GM12878 (cell line): ENCODE data around the gene HSD17B4. TPM values are rescaled to one million over a fixed set of nuclear protein-coding genes. Genes with fewer than 3 reads are reported as not detected.

Source experiments
- ATAC-seq: fragments of 200-7000 bp; cut with Tn5 transposase; 3 replicates; pipeline ENCODE4 v1.9.1; 2020; ENCODE audit warnings: mild to moderate bottlenecking, moderate library complexity
- BruUV-seq: library from RNA; stranded (reverse); fragments of 400-500 nt; replicated peaks from 2 replicates; lab custom pipeline; 2021; lab: Mats Ljungman, UMichigan
- CTCF ChIA-PET: fragments of 300-600 bp; sonication (Branson Sonifier 250); formaldehyde crosslinking; extraction: SDS; loops from one replicate; lab custom pipeline; 2021; ENCODE audit warnings: inconsistent platforms; lab: Yijun Ruan, JAX
- POLR2A ChIA-PET: fragments of 350-600 bp; formaldehyde crosslinking; extraction: SDS; loops from one replicate; lab custom pipeline; 2021; ENCODE audit warnings: inconsistent platforms; lab: Charles Lee
- RAD21 ChIA-PET: fragments of 300-600 bp; sonication (Branson Sonifier 250); formaldehyde crosslinking; loops from one replicate; lab custom pipeline; 2023; ENCODE audit warnings: antibody characterized with exemption; ENCODE audit not compliant: unreplicated experiment; lab: Charles Lee
- SMC1A ChIA-PET: fragments of 300-600 bp; sonication (Branson Sonifier 250); formaldehyde crosslinking; loops from one replicate; lab custom pipeline; 2023; ENCODE audit not compliant: unreplicated experiment, uncharacterized antibody; lab: Charles Lee
- DNase-seq: peaks from one replicate; pipeline ENCODE4 v3.0.0-alpha.2; 2011; ENCODE audit warnings: low read depth, low spot score
- FAIRE-seq: peaks from 3 replicates; lab custom pipeline; 2011; peaks lifted over from hg19 to GRCh38; lab: Jason Lieb, UNC
- H2AFZ ChIP-seq: 2 replicates; pipeline ENCODE4 v1.6.0; 2011; ENCODE audit warnings: low read depth, low read length, control low read depth; ENCODE audit not compliant: control insufficient read depth
- H3K27ac ChIP-seq: 2 replicates; pipeline ENCODE4 v1.5.1; 2011; ENCODE audit warnings: control low read depth; ENCODE audit not compliant: control insufficient read depth, insufficient read depth
- H3K27me3 ChIP-seq, 2 experiments: replicated peaks in 1 of 2; 2 replicates each; pipeline versions ENCODE4 v1.6.0 to v1.6.1; 2011; ENCODE audit warnings: low read length in 1 of 2; ENCODE audit not compliant: control insufficient read depth in 2 of 2, insufficient read depth in 2 of 2
- H3K36me3 ChIP-seq, 2 experiments: 2 replicates each; pipeline ENCODE4 v1.5.1; 2011; ENCODE audit warnings: low read length in 1 of 2; ENCODE audit not compliant: control insufficient read depth in 2 of 2, insufficient read depth in 2 of 2
- H3K4me1 ChIP-seq: 2 replicates; pipeline ENCODE4 v1.6.1; 2011; ENCODE audit warnings: mild to moderate bottlenecking, low read length, moderate library complexity, mixed read lengths; ENCODE audit not compliant: control insufficient read depth, insufficient read depth
- H3K4me2 ChIP-seq: 2 replicates; pipeline ENCODE4 v1.6.0; 2011; ENCODE audit warnings: control low read depth; ENCODE audit not compliant: control insufficient read depth, insufficient read depth
- H3K4me3 ChIP-seq: fragments of 200-600 bp; sonication (generic); 2 replicates; pipeline ENCODE4 v1.5.1; 2016
- H3K79me2 ChIP-seq: 2 replicates; pipeline ENCODE4 v1.6.0; 2011; ENCODE audit warnings: low read length; ENCODE audit not compliant: control insufficient read depth, insufficient read depth
- H3K9ac ChIP-seq: 2 replicates; pipeline ENCODE4 v1.8.0; 2011; ENCODE audit warnings: low read length, control low read depth, mixed read lengths; ENCODE audit not compliant: control insufficient read depth, insufficient read depth
- H3K9me3 ChIP-seq: replicated peaks from 3 replicates; pipeline ENCODE4 v1.5.1; 2011; ENCODE audit warnings: mild to moderate bottlenecking, low read length; ENCODE audit not compliant: control insufficient read depth, insufficient read depth
- H4K20me1 ChIP-seq: 2 replicates; pipeline ENCODE4 v1.6.0; 2011; ENCODE audit not compliant: control insufficient read depth, insufficient read depth
- E2F4 ChIP-seq: IDR thresholded peaks from 2 replicates; pipeline ENCODE4 v1.6.1; 2012; ENCODE audit warnings: low read depth, low read length, improper control_type of control experiment
- EP300 ChIP-seq, 2 experiments: fragments of 150-350 bp in 1 of 2; IDR thresholded peaks; 2 replicates each; pipeline ENCODE4 v1.6.1; 2011 to 2012; ENCODE audit warnings: low read depth in 2 of 2, low read length in 2 of 2, borderline replicate concordance in 1 of 2, improper control_type of control experiment in 1 of 2, inconsistent platforms in 1 of 2; ENCODE audit not compliant: control insufficient read depth in 1 of 2
- NR2F1 ChIP-seq: fragments of 450-650 bp; conservative IDR thresholded peaks from 2 replicates; pipeline ENCODE4 v1.6.1; 2017; ENCODE audit warnings: mild to moderate bottlenecking
- POU2F2 ChIP-seq: IDR thresholded peaks from 3 replicates; pipeline ENCODE4 v1.6.1; 2011; ENCODE audit warnings: low read depth, mild to moderate bottlenecking, low read length, borderline replicate concordance
- RAD21 ChIP-seq: IDR thresholded peaks from 2 replicates; pipeline ENCODE4 v1.6.1; 2011; ENCODE audit warnings: mild to moderate bottlenecking, low read depth, low read length, moderate library complexity; ENCODE audit not compliant: insufficient read depth
- SMAD5 ChIP-seq: IDR thresholded peaks from 2 replicates; pipeline ENCODE4 v1.6.1; 2016; ENCODE audit warnings: antibody characterized with exemption, low read depth
- SMC3 ChIP-seq: IDR thresholded peaks from 2 replicates; pipeline ENCODE4 v1.6.1; 2011; ENCODE audit warnings: low read length, improper control_type of control experiment, borderline replicate concordance
- TAF1 ChIP-seq: IDR thresholded peaks from 2 replicates; pipeline ENCODE4 v1.6.1; 2011; ENCODE audit warnings: mild to moderate bottlenecking, low read depth, low read length, borderline replicate concordance
- ZNF274 ChIP-seq: IDR thresholded peaks from one replicate; pipeline ENCODE4 v1.8.0; 2011; ENCODE audit not compliant: insufficient read length, insufficient read depth
- WGBS: methylation state at CpG from one replicate; pipeline ENCODE4 v1.1.6; 2016; ENCODE audit warnings: low lambda C conversion rate; ENCODE audit not compliant: insufficient replicate concordance, insufficient coverage; ENCODE audit errors: missing lambda C conversion rate; 5-methylcytosine and 5-hydroxymethylcytosine counted together
- in situ Hi-C: fragments of 300-500 bp; cut with MboI; formaldehyde crosslinking; loops from 9 replicates; pipeline ENCODE4 v1.14.3; 2018; ENCODE audit warnings: mixed read lengths
- intact Hi-C: fragments of 100-400 bp; cut with micrococcal nuclease; formaldehyde crosslinking; loops from one replicate; pipeline ENCODE4 v1.14.2; 2022; ENCODE audit not compliant: unreplicated experiment
- polyA plus RNA-seq, 11 experiments: library from polyadenylated mRNA; depleted of rRNA in 4 of 11; unstranded in 6 of 11; stranded (reverse) in 5 of 11; fragments of >200 nt; fragmentation: Nextera tagmentation in 4 of 11; fragmentation: Illumina TruSeq in 1 of 11; extraction: Ambion mirVana in 4 of 11; extraction: Trizol in 1 of 11; gene quantifications; 1 replicate in 1 of 11; 2 replicates in 10 of 11; pipeline versions ENCODE4 v1.2.1 to v1.2.3, GENCODE V29; 2011 to 2016; ENCODE audit warnings: inconsistent platforms in 2 of 11, missing spikeins in 2 of 11, low read depth in 1 of 11
- total RNA-seq, 4 experiments: library from RNA; depleted of rRNA in 3 of 4; stranded (reverse); fragments of >200 nt in 3 of 4; fragmentation: Illumina TruSeq in 1 of 4; extraction: Trizol in 1 of 4; gene quantifications; 2 replicates each; pipeline versions ENCODE4 v1.2.1 to v1.2.3, GENCODE V29; 2013 to 2021
- TF ChIP-seq, protein P1 (sequence below): fragments of 450-650 bp; IDR thresholded peaks from 2 replicates; pipeline ENCODE4 v1.6.1; 2016; ENCODE audit warnings: mild to moderate bottlenecking
- TF ChIP-seq, protein P2 (sequence below), 3 experiments: IDR thresholded peaks in 2 of 3; conservative IDR thresholded peaks in 1 of 3; 2 replicates each; pipeline ENCODE4 v1.5.1; 2011; ENCODE audit warnings: low read depth in 3 of 3, low read length in 3 of 3, mild to moderate bottlenecking in 3 of 3, control low read depth in 2 of 3, moderate library complexity in 2 of 3, inconsistent platforms in 1 of 3, mixed read lengths in 1 of 3; ENCODE audit not compliant: control insufficient read depth in 2 of 3, insufficient read depth in 1 of 3; ENCODE audit errors: extremely low read depth in 1 of 3
- TF ChIP-seq, protein P3 (sequence below): fragments of 450-650 bp; IDR thresholded peaks from 2 replicates; pipeline ENCODE4 v1.6.1; 2017; ENCODE audit warnings: low read depth, mild to moderate bottlenecking, moderate library complexity

The HSD17B4 gene
- total and polyA plus RNA-seq, 10 of the 15 experiments (the other 5 are each of a cell fraction or from before 2014, with no cell fraction given) = 38.6 to 125 (median 93.0) TPM

DNA sequence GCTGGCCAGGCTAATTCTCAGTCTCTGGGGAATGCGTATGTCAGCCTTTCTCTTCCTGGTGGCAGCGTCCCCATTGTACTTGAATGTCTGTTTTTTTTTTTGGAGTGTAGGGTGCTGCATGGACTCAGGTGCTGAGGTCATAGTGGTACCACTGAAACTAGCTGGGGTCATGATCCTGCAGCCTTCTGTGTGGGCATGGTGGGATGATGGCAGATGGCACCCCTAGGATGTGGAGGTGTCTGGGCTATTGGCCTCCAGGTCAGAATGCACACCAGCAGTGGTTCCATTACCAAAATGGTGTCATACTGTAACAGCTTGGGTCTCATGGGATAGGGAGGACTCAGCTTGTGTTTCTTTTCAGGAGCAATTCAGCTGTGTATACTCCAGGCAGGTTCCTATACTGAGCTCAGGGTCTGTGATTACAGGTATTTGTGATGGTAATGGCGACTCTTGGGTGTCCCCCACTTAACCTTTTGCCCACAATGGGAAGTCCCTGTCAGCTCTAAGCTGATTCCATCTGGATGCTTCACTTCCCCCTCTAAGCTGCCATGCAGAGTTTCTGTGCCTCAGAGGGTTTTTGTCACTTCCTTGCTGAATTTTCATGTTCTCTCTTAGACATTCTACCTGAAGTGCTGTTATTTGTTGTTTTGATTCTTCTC is 17.9 kb downstream of the HSD17B4 start (continued):
- TF ChIP-seq E2F4 (no peak), EP300 (IDR thresholded peaks at IDR 0.05; ENCODE audit: borderline replicate concordance in 1 of 2, control insufficient read depth in 1 of 2, low read depth in 2 of 2, low read length in 2 of 2) (no peak), TAF1 (no peak), NR2F1 (peak; percentile 80), SMAD5 (no peak)
- TF ChIP-seq, protein P1, sequence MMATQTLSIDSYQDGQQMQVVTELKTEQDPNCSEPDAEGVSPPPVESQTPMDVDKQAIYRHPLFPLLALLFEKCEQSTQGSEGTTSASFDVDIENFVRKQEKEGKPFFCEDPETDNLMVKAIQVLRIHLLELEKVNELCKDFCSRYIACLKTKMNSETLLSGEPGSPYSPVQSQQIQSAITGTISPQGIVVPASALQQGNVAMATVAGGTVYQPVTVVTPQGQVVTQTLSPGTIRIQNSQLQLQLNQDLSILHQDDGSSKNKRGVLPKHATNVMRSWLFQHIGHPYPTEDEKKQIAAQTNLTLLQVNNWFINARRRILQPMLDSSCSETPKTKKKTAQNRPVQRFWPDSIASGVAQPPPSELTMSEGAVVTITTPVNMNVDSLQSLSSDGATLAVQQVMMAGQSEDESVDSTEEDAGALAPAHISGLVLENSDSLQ = no peak

DNA sequence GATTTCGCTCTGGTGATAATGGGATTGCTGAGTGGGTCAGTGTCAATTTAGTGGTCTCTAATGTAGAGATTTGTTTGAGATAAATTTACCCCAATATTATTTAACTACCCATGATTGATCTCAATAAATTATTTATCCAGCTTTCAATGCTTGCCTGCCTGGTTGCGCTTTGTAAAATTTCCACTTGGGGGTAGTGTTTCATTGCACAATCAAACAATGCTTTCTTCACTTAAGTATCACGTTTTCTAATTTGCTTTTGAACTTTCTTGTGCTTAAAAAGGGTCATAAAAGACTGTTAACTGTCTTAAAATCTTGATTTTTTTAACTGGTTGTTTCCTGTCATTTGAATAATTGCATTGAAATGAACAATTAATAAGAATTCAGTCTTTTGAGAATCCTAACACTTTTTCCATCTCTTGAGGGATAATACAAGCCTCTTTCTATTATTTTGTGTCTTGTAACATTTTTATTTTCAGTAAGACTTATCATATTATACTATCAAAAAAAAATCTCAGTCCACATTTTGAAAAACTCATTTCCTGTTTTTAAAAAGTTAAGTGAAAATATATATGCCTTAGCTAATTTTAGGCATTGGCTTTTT is 18.7 kb downstream of the HSD17B4 start:
- ChIA-PET RAD21 (interaction anchor here (0.6 to 2.6 kb wide), 15 partner anchors 8 to 483 kb away, joined by 3 to 11 read pairs (median 4); partner anchors contain the start of genes DTWD2 and HSD17B4), CTCF (interaction anchor here (0.6 to 2.7 kb wide), 34 partner anchors 9 to 1164 kb away, joined by 3 to 15 read pairs (median 4); partner anchors contain the start of genes DTWD2 and HSD17B4), SMC1A (interaction anchor here (0.7 to 1.6 kb wide), 17 partner anchors 9 to 771 kb away, joined by 3 to 4 read pairs (median 3); partner anchors contain the start of gene HSD17B4), POLR2A (interaction anchor here (1.1 kb wide), 1 partner anchor 18 kb away, joined by 4 read pairs; the partner anchor contains the start of gene HSD17B4)
- TF ChIP-seq, protein P2, sequence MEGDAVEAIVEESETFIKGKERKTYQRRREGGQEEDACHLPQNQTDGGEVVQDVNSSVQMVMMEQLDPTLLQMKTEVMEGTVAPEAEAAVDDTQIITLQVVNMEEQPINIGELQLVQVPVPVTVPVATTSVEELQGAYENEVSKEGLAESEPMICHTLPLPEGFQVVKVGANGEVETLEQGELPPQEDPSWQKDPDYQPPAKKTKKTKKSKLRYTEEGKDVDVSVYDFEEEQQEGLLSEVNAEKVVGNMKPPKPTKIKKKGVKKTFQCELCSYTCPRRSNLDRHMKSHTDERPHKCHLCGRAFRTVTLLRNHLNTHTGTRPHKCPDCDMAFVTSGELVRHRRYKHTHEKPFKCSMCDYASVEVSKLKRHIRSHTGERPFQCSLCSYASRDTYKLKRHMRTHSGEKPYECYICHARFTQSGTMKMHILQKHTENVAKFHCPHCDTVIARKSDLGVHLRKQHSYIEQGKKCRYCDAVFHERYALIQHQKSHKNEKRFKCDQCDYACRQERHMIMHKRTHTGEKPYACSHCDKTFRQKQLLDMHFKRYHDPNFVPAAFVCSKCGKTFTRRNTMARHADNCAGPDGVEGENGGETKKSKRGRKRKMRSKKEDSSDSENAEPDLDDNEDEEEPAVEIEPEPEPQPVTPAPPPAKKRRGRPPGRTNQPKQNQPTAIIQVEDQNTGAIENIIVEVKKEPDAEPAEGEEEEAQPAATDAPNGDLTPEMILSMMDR (IDR thresholded peaks at IDR 0.05 in 2 of 3, conservative IDR thresholded peaks at IDR 0.05 in 1 of 3; ENCODE audit: control insufficient read depth in 2 of 3, extremely low read depth in 1 of 3, insufficient read depth in 1 of 3, low read depth in 3 of 3, low read length in 3 of 3) = peak; percentile 62 to 79 (median 75); a peak in 5 of 6 replicates
- TF ChIP-seq, protein P3, sequence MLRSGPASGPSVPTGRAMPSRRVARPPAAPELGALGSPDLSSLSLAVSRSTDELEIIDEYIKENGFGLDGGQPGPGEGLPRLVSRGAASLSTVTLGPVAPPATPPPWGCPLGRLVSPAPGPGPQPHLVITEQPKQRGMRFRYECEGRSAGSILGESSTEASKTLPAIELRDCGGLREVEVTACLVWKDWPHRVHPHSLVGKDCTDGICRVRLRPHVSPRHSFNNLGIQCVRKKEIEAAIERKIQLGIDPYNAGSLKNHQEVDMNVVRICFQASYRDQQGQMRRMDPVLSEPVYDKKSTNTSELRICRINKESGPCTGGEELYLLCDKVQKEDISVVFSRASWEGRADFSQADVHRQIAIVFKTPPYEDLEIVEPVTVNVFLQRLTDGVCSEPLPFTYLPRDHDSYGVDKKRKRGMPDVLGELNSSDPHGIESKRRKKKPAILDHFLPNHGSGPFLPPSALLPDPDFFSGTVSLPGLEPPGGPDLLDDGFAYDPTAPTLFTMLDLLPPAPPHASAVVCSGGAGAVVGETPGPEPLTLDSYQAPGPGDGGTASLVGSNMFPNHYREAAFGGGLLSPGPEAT = no peak
- TF ChIP-seq POU2F2 (no peak), ZNF274 (no peak), RAD21 (peak; percentile 93), SMC3 (peak; percentile 69; the same call in 1 of the 2 replicates)
- WGBS = 81% methylated on average over 3 of the region's 3 CpGs
- peak overlapping the region; percentile 81 for H3K27ac ChIP-seq
- intact Hi-C loops (loop anchor here (1.0 to 10.0 kb wide), 3 partner anchors 273 to 987 kb away; no protein-coding TSS in a partner anchor), in situ Hi-C loops (loop anchor here (5.0 to 10.0 kb wide), 2 partner anchors 276 to 984 kb away; no protein-coding TSS in a partner anchor)
- BruUV-seq = no TSS peak
- no peaks in the 10 kb centered on the region for H3K36me3 ChIP-seq
- H3K9me3 ChIP-seq = peaks cover 15% of the 10 kb centered on the region
- H3K27me3 ChIP-seq = no peaks in the 10 kb centered on the region
- no peaks in the 10 kb centered on the region for H4K20me1 ChIP-seq
- FAIRE-seq (peak; percentile 73), DNase-seq (no peak), ATAC-seq (peak; percentile 78)
- H3K4me2 ChIP-seq = peak overlapping the region; percentile 71
- peaks cover 15% of the 10 kb centered on the region for H3K4me1 ChIP-seq
- peak overlapping the region; percentile 24; the same call in 1 of the 2 replicates for H3K9ac ChIP-seq
- peaks cover 5% of the 10 kb centered on the region for H3K79me2 ChIP-seq
- no peak overlapping the region for H3K4me3 ChIP-seq
- H2AFZ ChIP-seq = peak overlapping the region; percentile 61
